Endothelial cell of umbilical vein (primary cell): ENCODE results near the gene LHPP. TPM values are rescaled to one million over a fixed set of nuclear protein-coding genes. Genes with fewer than 3 reads are reported as not detected.

Experiments used
- BruUV-seq: library from RNA; stranded (reverse); fragments of 400-500 nt; replicated peaks from 2 replicates; lab custom pipeline; 2021; lab: Mats Ljungman, UMichigan
- CTCF ChIA-PET: fragments of 300-600, 350-600 bp; sonication (Branson Sonifier 250); formaldehyde crosslinking; loops from one replicate; lab custom pipeline; 2021; ENCODE audit warnings: antibody characterized with exemption, inconsistent platforms; lab: Charles Lee
- POLR2A ChIA-PET: fragments of 300-600, 350-600 bp; sonication (Branson Sonifier 250); formaldehyde crosslinking; loops from one replicate; lab custom pipeline; 2021; ENCODE audit warnings: antibody characterized with exemption, inconsistent platforms; lab: Charles Lee
- DNase-seq: peaks from one replicate; pipeline ENCODE4 v3.0.0-alpha.2; 2011; ENCODE audit warnings: low read depth, low spot score
- FAIRE-seq: peaks from 2 replicates; lab custom pipeline; 2011; peaks lifted over from hg19 to GRCh38; lab: Jason Lieb, UNC
- H2AFZ ChIP-seq: 2 replicates; pipeline ENCODE4 v1.6.0; 2012; ENCODE audit warnings: low read depth, low read length, control low read depth, inconsistent platforms
- H3K27ac ChIP-seq: 2 replicates; pipeline ENCODE4 v1.5.1; 2011; ENCODE audit warnings: low read depth, mild to moderate bottlenecking, control low read depth, low read length, moderate library complexity; ENCODE audit not compliant: insufficient read depth
- H3K27me3 ChIP-seq, 2 experiments: 2 replicates each; pipeline versions ENCODE4 v1.6.0 to v1.6.1; 2011; ENCODE audit warnings: low read length in 2 of 2, mixed read lengths in 1 of 2; ENCODE audit not compliant: control insufficient read depth in 2 of 2, insufficient read depth in 2 of 2
- H3K36me3 ChIP-seq, 2 experiments: 2 replicates in 1 of 2; 3 replicates in 1 of 2; pipeline ENCODE4 v1.5.1; 2011; ENCODE audit warnings: low read length in 2 of 2, mild to moderate bottlenecking in 1 of 2, moderate library complexity in 1 of 2; ENCODE audit not compliant: control insufficient read depth in 2 of 2, insufficient read depth in 2 of 2; ENCODE audit errors: extremely low read depth in 1 of 2
- H3K4me1 ChIP-seq: 3 replicates; pipeline ENCODE4 v1.5.1; 2011; ENCODE audit warnings: mild to moderate bottlenecking, low read length; ENCODE audit not compliant: control insufficient read depth, insufficient read depth; ENCODE audit errors: extremely low read depth
- H3K4me2 ChIP-seq: 2 replicates; pipeline ENCODE4 v1.6.1; 2011; ENCODE audit warnings: low read length, control low read depth, mixed read lengths; ENCODE audit not compliant: insufficient read depth
- H3K4me3 ChIP-seq, 3 experiments: fragments of 200-600 bp in 1 of 3; sonication (generic), shearing (Covaris generic) in 1 of 3; replicated peaks in 1 of 3; 2 replicates each; pipeline ENCODE4 v1.5.1; 2011 to 2016; ENCODE audit warnings: control low read depth in 3 of 3, low read length in 3 of 3, mild to moderate bottlenecking in 2 of 3, inconsistent platforms in 1 of 3, low read depth in 1 of 3, moderate library complexity in 1 of 3; ENCODE audit not compliant: insufficient read depth in 1 of 3
- H3K79me2 ChIP-seq: 2 replicates; pipeline ENCODE4 v1.6.0; 2012; ENCODE audit warnings: low read length, inconsistent platforms; ENCODE audit not compliant: control insufficient read depth, insufficient read depth
- H3K9ac ChIP-seq: replicated peaks from 2 replicates; pipeline ENCODE3; 2011; ENCODE audit warnings: low read length, control low read depth; ENCODE audit not compliant: insufficient read depth; ENCODE audit errors: extremely low read depth
- H3K9me1 ChIP-seq: replicated peaks from 3 replicates; pipeline ENCODE4 v1.6.0; 2011; ENCODE audit warnings: mild to moderate bottlenecking, low read length; ENCODE audit not compliant: control insufficient read depth, insufficient read depth; ENCODE audit errors: extremely low read depth
- H3K9me3 ChIP-seq: replicated peaks from 2 replicates; pipeline ENCODE4 v1.5.1; 2012; ENCODE audit warnings: low read length, inconsistent platforms; ENCODE audit not compliant: control insufficient read depth, insufficient read depth
- H4K20me1 ChIP-seq: replicated peaks from 2 replicates; pipeline ENCODE3; 2011; ENCODE audit warnings: mild to moderate bottlenecking, low read length; ENCODE audit not compliant: control insufficient read depth, insufficient read depth; ENCODE audit errors: extremely low read depth
- EZH2 ChIP-seq: IDR thresholded peaks from 2 replicates; pipeline ENCODE4 v1.6.1; 2012; ENCODE audit warnings: borderline replicate concordance, low read depth, mild to moderate bottlenecking, moderate library complexity, low read length, inconsistent platforms; ENCODE audit not compliant: severe bottlenecking
- FOS ChIP-seq: IDR thresholded peaks from 2 replicates; pipeline ENCODE4 v1.6.1; 2011; ENCODE audit warnings: mild to moderate bottlenecking, low read length, moderate library complexity, borderline replicate concordance; ENCODE audit not compliant: insufficient read depth
- GATA2 ChIP-seq: IDR thresholded peaks from 2 replicates; pipeline ENCODE4 v1.7.0; 2011; ENCODE audit warnings: low read depth, mild to moderate bottlenecking, moderate library complexity, mixed read lengths, low read length; ENCODE audit not compliant: insufficient read length, insufficient read depth
- JUN ChIP-seq: IDR thresholded peaks from 2 replicates; pipeline ENCODE4 v1.6.1; 2011; ENCODE audit warnings: borderline replicate concordance, low read depth; ENCODE audit not compliant: insufficient read length, insufficient read depth
- MYC ChIP-seq: IDR thresholded peaks from one replicate; pipeline ENCODE4 v1.6.1; 2011; ENCODE audit warnings: mild to moderate bottlenecking, low read depth, low read length
- POLR2A ChIP-seq: IDR thresholded peaks from 2 replicates; pipeline ENCODE4 v1.6.1; 2012; ENCODE audit warnings: low read depth, mild to moderate bottlenecking, control low read depth, low read length
- POLR2AphosphoS5 ChIP-seq: IDR thresholded peaks from 2 replicates; pipeline ENCODE4 v1.6.1; 2012; ENCODE audit warnings: low read depth, mild to moderate bottlenecking, control low read depth, low read length, moderate library complexity; ENCODE audit not compliant: insufficient read depth
- dilution Hi-C: fragments of 300-500 bp; cut with MboI; formaldehyde crosslinking; loops from one replicate; pipeline ENCODE4 v1.15.0; 2019; ENCODE audit warnings: low sequenced_read_pairs; ENCODE audit not compliant: extremely low pct_ligation_motif_present
- intact Hi-C: fragments of 100-400 bp; cut with micrococcal nuclease; formaldehyde crosslinking; loops from one replicate; pipeline ENCODE4 v1.10.0; 2022
- polyA plus RNA-seq, 4 experiments: library from polyadenylated mRNA; depleted of rRNA in 3 of 4; stranded (reverse) in 3 of 4; unstranded in 1 of 4; fragments of >200 nt; gene quantifications; 2 replicates each; pipeline versions ENCODE4 v1.2.1 to v1.2.3, GENCODE V29; 2011 to 2012; ENCODE audit warnings: missing spikeins in 1 of 4
- total RNA-seq: library from RNA; stranded (reverse); gene quantifications from 2 replicates; pipeline ENCODE4 v1.2.3, GENCODE V29; 2021
- TF ChIP-seq, protein P1 (sequence below), 2 donors: IDR thresholded peaks; 1 replicate in 1 of 2; 2 replicates in 1 of 2; pipeline ENCODE4 v1.5.1; 2011; ENCODE audit warnings: low read length in 2 of 2, mild to moderate bottlenecking in 2 of 2, moderate library complexity in 2 of 2, control low read depth in 1 of 2, inconsistent platforms in 1 of 2, low read depth in 1 of 2; ENCODE audit not compliant: insufficient read depth in 1 of 2; ENCODE audit errors: extremely low read depth in 1 of 2
- TF ChIP-seq, protein P2 (sequence below): IDR thresholded peaks from 2 replicates; pipeline ENCODE4 v1.6.1; 2011; ENCODE audit not compliant: insufficient read depth, insufficient read length

LHPP gene
- total and polyA plus RNA-seq, 2 donors (not counting 3 experiments of a cell fraction or from before 2014, with no cell fraction given) = 5.8 to 11.2 TPM

DNA sequence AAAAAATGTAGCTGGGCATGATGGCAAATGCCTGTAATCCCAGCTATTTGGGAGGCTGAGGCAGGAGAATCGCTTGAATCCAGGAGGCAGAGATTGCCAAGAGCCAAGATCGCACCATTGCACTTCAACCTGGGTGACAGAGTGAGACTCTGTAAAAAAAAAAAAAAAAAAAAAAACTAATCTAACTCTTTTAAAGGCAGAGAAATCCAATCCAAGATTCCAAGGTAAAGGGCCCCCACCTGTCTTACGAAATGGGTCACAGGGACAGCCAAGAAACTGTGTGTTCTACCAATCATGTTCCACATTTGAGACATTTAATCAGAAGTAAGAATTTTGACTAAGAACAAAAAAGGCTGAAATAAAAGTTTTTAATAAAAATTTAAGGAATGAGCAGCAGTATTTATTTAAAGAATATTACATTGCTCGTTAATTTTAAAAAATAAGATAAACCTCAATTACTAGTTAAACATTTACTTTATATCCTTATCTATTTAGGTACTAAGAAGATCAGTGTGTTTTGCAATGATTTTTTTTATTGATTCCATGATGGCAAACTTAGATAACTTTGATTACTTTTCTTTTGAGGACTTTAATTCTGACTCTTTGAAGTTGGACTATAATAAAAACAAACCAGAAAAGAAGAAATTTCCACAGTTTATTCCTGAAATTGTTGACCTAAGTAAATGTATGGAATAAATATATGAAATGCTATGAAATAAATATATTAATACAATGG, 36.2 kb upstream of the LHPP start:
- Histone ChIP-seq H2AFZ (no peak overlapping the region), H4K20me1 (no peaks in the 10 kb centered on the region), H3K9me3 (no peaks in the 10 kb centered on the region), H3K79me2 (no peaks in the 10 kb centered on the region), H3K9me1 (no peaks in the 10 kb centered on the region), H3K27ac (no peak overlapping the region), H3K4me1 (no peaks in the 10 kb centered on the region), H3K36me3 (no peaks in the 10 kb centered on the region), H3K4me3 (no peak overlapping the region), H3K4me2 (no peak overlapping the region), H3K9ac (no peak overlapping the region), H3K27me3 (peaks cover 5 to 7% of the 10 kb centered on the region in 2 experiments)
- no peak for DNase-seq
- POLR2A ChIA-PET = no interaction called here
- BruUV-seq = no TSS peak
- intact Hi-C loops (no loop called here), dilution Hi-C loops (no loop called here)
- CTCF ChIA-PET = interaction anchor here (1.0 to 1.6 kb wide), 2 partner anchors 8 to 22 kb away, joined by 3 to 5 read pairs; no protein-coding TSS in a partner anchor
- FAIRE-seq = no peak
- no peak for TF ChIP-seq MYC
- TF ChIP-seq GATA2 = no peak
- TF ChIP-seq FOS = no peak
- TF ChIP-seq POLR2AphosphoS5 = no peak
- TF ChIP-seq POLR2A = no peak
- TF ChIP-seq EZH2 = no peak
- no peak for TF ChIP-seq JUN
- TF ChIP-seq, protein P1, sequence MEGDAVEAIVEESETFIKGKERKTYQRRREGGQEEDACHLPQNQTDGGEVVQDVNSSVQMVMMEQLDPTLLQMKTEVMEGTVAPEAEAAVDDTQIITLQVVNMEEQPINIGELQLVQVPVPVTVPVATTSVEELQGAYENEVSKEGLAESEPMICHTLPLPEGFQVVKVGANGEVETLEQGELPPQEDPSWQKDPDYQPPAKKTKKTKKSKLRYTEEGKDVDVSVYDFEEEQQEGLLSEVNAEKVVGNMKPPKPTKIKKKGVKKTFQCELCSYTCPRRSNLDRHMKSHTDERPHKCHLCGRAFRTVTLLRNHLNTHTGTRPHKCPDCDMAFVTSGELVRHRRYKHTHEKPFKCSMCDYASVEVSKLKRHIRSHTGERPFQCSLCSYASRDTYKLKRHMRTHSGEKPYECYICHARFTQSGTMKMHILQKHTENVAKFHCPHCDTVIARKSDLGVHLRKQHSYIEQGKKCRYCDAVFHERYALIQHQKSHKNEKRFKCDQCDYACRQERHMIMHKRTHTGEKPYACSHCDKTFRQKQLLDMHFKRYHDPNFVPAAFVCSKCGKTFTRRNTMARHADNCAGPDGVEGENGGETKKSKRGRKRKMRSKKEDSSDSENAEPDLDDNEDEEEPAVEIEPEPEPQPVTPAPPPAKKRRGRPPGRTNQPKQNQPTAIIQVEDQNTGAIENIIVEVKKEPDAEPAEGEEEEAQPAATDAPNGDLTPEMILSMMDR (IDR thresholded peaks at IDR 0.05; ENCODE audit: extremely low read depth in 1 of 2, insufficient read depth in 1 of 2, low read depth in 1 of 2, low read length in 2 of 2) = no peak
- TF ChIP-seq, protein P2, sequence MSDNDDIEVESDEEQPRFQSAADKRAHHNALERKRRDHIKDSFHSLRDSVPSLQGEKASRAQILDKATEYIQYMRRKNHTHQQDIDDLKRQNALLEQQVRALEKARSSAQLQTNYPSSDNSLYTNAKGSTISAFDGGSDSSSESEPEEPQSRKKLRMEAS = no peak
